A549 (cell line): ENCODE results near the gene EP300. TPM values are rescaled to one million over a fixed set of nuclear protein-coding genes. Genes with fewer than 3 reads are reported as not detected.

ENCODE experiments used
- ATAC-seq, 2 experiments: fragments of 200-7000 bp in 1 of 2; fragments of >200 bp in 1 of 2; cut with Nextera tagmentation in 1 of 2; cut with Tn5 transposase in 1 of 2; 3 replicates each; pipeline versions ENCODE4 v1.8.0 to v1.9.1; 2018 to 2020; ENCODE audit warnings: mild to moderate bottlenecking in 1 of 2, moderate library complexity in 1 of 2
- CTCF ChIA-PET: fragments of 300-600 bp; sonication (Branson Sonifier 250); formaldehyde crosslinking; extraction: SDS; loops from one replicate; lab custom pipeline; 2021; ENCODE audit warnings: antibody characterized with exemption, inconsistent platforms; lab: Yijun Ruan, JAX
- POLR2A ChIA-PET: fragments of 350-600 bp; formaldehyde crosslinking; extraction: SDS; loops from one replicate; lab custom pipeline; 2021; ENCODE audit warnings: antibody characterized with exemption, inconsistent platforms; lab: Yijun Ruan, JAX
- DNase-seq, 2 experiments: peaks; one replicate each; pipeline versions ENCODE4 v3.0.0 to v3.0.0-alpha.2; 2011 to 2016; ENCODE audit warnings: low read depth in 1 of 2, low spot score in 1 of 2
- FAIRE-seq: peaks from 2 replicates; lab custom pipeline; 2011; peaks lifted over from hg19 to GRCh38; lab: Jason Lieb, UNC
- H3K27ac ChIP-seq, 2 experiments: fragments of >200 bp; sonication (Bioruptor Twin); formaldehyde crosslinking; 3 replicates each; pipeline ENCODE4 v1.5.1; 2016 to 2017
- H3K4me1 ChIP-seq: fragments of >200 bp; sonication (Bioruptor Twin); formaldehyde crosslinking; 3 replicates; pipeline ENCODE4 v1.6.1; 2016
- H3K4me2 ChIP-seq: fragments of >200 bp; sonication (Bioruptor Twin); formaldehyde crosslinking; 3 replicates; pipeline ENCODE4 v1.6.1; 2016
- H3K4me3 ChIP-seq: fragments of >200 bp; sonication (Bioruptor Twin); formaldehyde crosslinking; 3 replicates; pipeline ENCODE4 v1.5.1; 2016
- H3K9me3 ChIP-seq: fragments of >200 bp; sonication (Bioruptor Twin); formaldehyde crosslinking; 3 replicates; pipeline ENCODE4 v1.6.1; 2016
- ATOH8 ChIP-seq: fragments of 250-450 bp; sonication (Bioruptor Pico); IDR thresholded peaks from 2 replicates; pipeline ENCODE4 v1.5.0; 2020; ENCODE audit warnings: low read depth, mild to moderate bottlenecking, moderate library complexity
- CBX8 ChIP-seq: fragments of 200-600 bp; sonication (generic); IDR thresholded peaks from 2 replicates; pipeline ENCODE4 v1.6.1; 2016
- CHD4 ChIP-seq: fragments of 200-600 bp; sonication (generic); IDR thresholded peaks from 2 replicates; pipeline ENCODE4 v1.6.1; 2016; ENCODE audit warnings: antibody characterized with exemption, mild to moderate bottlenecking, borderline replicate concordance
- HEYL ChIP-seq: fragments of 250-450 bp; sonication (Bioruptor Pico); IDR thresholded peaks from 2 replicates; pipeline ENCODE4 v1.8.0; 2021; ENCODE audit warnings: mild to moderate bottlenecking, moderate library complexity
- HMGXB4 ChIP-seq: fragments of 250-450 bp; sonication (Bioruptor Pico); IDR thresholded peaks from 2 replicates; pipeline ENCODE4 v1.5.0; 2021; ENCODE audit warnings: mild to moderate bottlenecking, moderate library complexity, borderline replicate concordance
- HOXA7 ChIP-seq: fragments of 250-450 bp; sonication (Bioruptor Pico); IDR thresholded peaks from 2 replicates; pipeline ENCODE4 v1.5.0; 2020; ENCODE audit warnings: mild to moderate bottlenecking, moderate library complexity
- HOXB13 ChIP-seq: fragments of 250-450 bp; sonication (Bioruptor Pico); IDR thresholded peaks from 2 replicates; pipeline ENCODE4 v1.5.0; 2020; ENCODE audit warnings: low read depth, mild to moderate bottlenecking, moderate library complexity
- JUNB ChIP-seq: fragments of >200 bp; sonication (Bioruptor Twin); formaldehyde crosslinking; IDR thresholded peaks from 2 replicates; pipeline ENCODE4 v1.6.1; 2016
- KDM1A ChIP-seq: fragments of 200-600 bp; sonication (generic); IDR thresholded peaks from 2 replicates; pipeline ENCODE4 v1.6.1; 2016; ENCODE audit warnings: low read depth, mild to moderate bottlenecking
- KDM5A ChIP-seq: fragments of 200-600 bp; sonication (generic); IDR thresholded peaks from 2 replicates; pipeline ENCODE4 v1.6.1; 2016; ENCODE audit warnings: antibody characterized with exemption, mild to moderate bottlenecking
- NPAS2 ChIP-seq: fragments of 250-450 bp; sonication (Bioruptor Pico); IDR thresholded peaks from 2 replicates; pipeline ENCODE4 v1.8.0; 2022; ENCODE audit warnings: mild to moderate bottlenecking, moderate library complexity, borderline replicate concordance
- NR3C1 ChIP-seq: fragments of >200 bp; sonication (Bioruptor Twin); formaldehyde crosslinking; IDR thresholded peaks from 3 replicates; pipeline ENCODE4 v1.6.1; 2017
- PBX3 ChIP-seq: IDR thresholded peaks from 2 replicates; pipeline ENCODE4 v1.6.1; 2012
- POLR2A ChIP-seq: IDR thresholded peaks from 2 replicates; pipeline ENCODE4 v1.6.1; 2012; ENCODE audit warnings: mild to moderate bottlenecking, low read length
- POLR2AphosphoS2 ChIP-seq: conservative IDR thresholded peaks from 2 replicates; pipeline ENCODE4 v1.6.1; 2012; ENCODE audit warnings: low read length, improper control_type of control experiment, inconsistent platforms
- WGBS: methylation state at CpG from one replicate; pipeline ENCODE4 v1.1.6; 2017; ENCODE audit errors: missing lambda C conversion rate; 5-methylcytosine and 5-hydroxymethylcytosine counted together
- polyA plus RNA-seq, 4 experiments: library from polyadenylated mRNA; depleted of rRNA in 3 of 4; stranded (reverse); fragments of >200 nt; fragmentation: RNase III in 1 of 4; extraction: RNeasy Plus Mini Kit Qiagen cat#74134 plus additional on column Dnase treatment in 1 of 4; gene quantifications; 2 replicates in 3 of 4; 3 replicates in 1 of 4; pipeline ENCODE4 v1.2.3, GENCODE V29; 2011 to 2017
- TF ChIP-seq, protein P1 (sequence below): IDR thresholded peaks from 2 replicates; pipeline ENCODE4 v1.6.1; 2012
- TF ChIP-seq, protein P2 (sequence below): fragments of >200 bp; sonication (Bioruptor Twin); formaldehyde crosslinking; IDR thresholded peaks from 3 replicates; pipeline ENCODE4 v1.5.1; 2016
- TF ChIP-seq, protein P3 (sequence below): IDR thresholded peaks from 2 replicates; pipeline ENCODE4 v1.6.1; 2012; ENCODE audit warnings: low read depth, borderline replicate concordance
- TF ChIP-seq, protein P4 (sequence below): fragments of 200-600 bp; sonication (generic); IDR thresholded peaks from 2 replicates; pipeline ENCODE4 v1.6.1; 2016; ENCODE audit warnings: antibody characterized with exemption, mild to moderate bottlenecking, moderate library complexity

EP300 gene
- polyA plus RNA-seq, 2 of the 4 experiments (the other 2 are of a cell fraction), result 15.5 to 18.2 TPM

DNA sequence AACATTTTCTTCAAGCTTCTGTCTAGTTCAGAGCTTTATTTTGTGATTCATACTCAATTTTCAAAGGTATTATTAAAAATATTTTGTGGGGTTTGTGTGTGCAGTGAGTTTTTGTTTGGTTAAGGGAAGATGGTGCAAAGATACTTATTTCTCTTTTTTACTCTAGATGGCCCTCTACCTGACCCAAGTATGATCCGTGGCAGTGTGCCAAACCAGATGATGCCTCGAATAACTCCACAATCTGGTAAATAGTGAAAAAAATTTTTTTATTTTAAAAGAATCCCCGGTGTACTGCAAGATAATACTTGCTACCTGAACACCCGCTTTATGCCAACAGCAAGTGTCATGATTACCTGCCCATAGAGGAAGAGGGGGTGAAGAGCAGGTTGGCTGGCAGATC is 54.2 kb downstream of the EP300 start (continued):
- no peak for TF ChIP-seq HOXB13
- no peak for TF ChIP-seq CHD4

- ChIA-PET CTCF (interaction anchor here (0.7 kb wide), 1 partner anchor 348 kb away, joined by 3 read pairs; no protein-coding TSS in a partner anchor), POLR2A (no interaction called here)
Observed at GRCh38 chr22:41147722-41148121, 55.3 kb downstream of the EP300 start.

DNA sequence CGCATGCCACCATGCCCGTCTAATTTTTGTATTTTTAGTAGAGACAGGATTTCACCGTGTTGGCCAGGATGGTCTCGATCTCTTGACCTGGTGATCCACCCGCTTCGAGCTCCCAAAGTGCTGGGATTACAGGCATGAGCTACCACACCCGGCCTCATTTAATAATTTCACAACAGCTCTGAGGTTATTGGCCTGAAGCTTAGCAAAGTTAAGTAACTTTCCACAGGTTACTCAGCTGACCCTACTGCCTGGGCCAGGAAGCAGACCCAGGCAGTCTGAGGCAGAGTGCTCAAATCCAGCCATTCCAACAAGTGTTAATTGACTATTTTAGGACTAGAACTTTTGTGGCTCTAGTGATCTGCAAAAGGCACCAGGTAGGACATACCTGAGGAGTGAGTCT is 60.5 kb downstream of the EP300 start:
- H3K9me3 ChIP-seq, result no peaks in the 10 kb centered on the region
- H3K27ac ChIP-seq, result no peak overlapping the region
- WGBS, result 84% methylated on average over 7 of the region's 7 CpGs
- no peaks in the 10 kb centered on the region for H3K4me1 ChIP-seq
- H3K4me3 ChIP-seq, result no peak overlapping the region
- DNase-seq (no peak), ATAC-seq (no peak), FAIRE-seq (no peak)
- POLR2A ChIA-PET, result no interaction called here
- H3K4me2 ChIP-seq, result no peak overlapping the region
- CTCF ChIA-PET, result no interaction called here
- TF ChIP-seq, protein P1, sequence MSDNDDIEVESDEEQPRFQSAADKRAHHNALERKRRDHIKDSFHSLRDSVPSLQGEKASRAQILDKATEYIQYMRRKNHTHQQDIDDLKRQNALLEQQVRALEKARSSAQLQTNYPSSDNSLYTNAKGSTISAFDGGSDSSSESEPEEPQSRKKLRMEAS, result no peak
- TF ChIP-seq POLR2AphosphoS2, result no peak
- no peak for TF ChIP-seq HOXB13
- TF ChIP-seq KDM1A, result no peak
- TF ChIP-seq, protein P2, sequence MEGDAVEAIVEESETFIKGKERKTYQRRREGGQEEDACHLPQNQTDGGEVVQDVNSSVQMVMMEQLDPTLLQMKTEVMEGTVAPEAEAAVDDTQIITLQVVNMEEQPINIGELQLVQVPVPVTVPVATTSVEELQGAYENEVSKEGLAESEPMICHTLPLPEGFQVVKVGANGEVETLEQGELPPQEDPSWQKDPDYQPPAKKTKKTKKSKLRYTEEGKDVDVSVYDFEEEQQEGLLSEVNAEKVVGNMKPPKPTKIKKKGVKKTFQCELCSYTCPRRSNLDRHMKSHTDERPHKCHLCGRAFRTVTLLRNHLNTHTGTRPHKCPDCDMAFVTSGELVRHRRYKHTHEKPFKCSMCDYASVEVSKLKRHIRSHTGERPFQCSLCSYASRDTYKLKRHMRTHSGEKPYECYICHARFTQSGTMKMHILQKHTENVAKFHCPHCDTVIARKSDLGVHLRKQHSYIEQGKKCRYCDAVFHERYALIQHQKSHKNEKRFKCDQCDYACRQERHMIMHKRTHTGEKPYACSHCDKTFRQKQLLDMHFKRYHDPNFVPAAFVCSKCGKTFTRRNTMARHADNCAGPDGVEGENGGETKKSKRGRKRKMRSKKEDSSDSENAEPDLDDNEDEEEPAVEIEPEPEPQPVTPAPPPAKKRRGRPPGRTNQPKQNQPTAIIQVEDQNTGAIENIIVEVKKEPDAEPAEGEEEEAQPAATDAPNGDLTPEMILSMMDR, result no peak
- no peak for TF ChIP-seq JUNB
- TF ChIP-seq, protein P3, sequence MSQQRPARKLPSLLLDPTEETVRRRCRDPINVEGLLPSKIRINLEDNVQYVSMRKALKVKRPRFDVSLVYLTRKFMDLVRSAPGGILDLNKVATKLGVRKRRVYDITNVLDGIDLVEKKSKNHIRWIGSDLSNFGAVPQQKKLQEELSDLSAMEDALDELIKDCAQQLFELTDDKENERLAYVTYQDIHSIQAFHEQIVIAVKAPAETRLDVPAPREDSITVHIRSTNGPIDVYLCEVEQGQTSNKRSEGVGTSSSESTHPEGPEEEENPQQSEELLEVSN, result no peak
- no peak for TF ChIP-seq KDM5A
- no peak for TF ChIP-seq NPAS2

More at GRCh38 chr22:41147722-41148121, 55.3 kb downstream of the EP300 start:
- TF ChIP-seq, protein P4, sequence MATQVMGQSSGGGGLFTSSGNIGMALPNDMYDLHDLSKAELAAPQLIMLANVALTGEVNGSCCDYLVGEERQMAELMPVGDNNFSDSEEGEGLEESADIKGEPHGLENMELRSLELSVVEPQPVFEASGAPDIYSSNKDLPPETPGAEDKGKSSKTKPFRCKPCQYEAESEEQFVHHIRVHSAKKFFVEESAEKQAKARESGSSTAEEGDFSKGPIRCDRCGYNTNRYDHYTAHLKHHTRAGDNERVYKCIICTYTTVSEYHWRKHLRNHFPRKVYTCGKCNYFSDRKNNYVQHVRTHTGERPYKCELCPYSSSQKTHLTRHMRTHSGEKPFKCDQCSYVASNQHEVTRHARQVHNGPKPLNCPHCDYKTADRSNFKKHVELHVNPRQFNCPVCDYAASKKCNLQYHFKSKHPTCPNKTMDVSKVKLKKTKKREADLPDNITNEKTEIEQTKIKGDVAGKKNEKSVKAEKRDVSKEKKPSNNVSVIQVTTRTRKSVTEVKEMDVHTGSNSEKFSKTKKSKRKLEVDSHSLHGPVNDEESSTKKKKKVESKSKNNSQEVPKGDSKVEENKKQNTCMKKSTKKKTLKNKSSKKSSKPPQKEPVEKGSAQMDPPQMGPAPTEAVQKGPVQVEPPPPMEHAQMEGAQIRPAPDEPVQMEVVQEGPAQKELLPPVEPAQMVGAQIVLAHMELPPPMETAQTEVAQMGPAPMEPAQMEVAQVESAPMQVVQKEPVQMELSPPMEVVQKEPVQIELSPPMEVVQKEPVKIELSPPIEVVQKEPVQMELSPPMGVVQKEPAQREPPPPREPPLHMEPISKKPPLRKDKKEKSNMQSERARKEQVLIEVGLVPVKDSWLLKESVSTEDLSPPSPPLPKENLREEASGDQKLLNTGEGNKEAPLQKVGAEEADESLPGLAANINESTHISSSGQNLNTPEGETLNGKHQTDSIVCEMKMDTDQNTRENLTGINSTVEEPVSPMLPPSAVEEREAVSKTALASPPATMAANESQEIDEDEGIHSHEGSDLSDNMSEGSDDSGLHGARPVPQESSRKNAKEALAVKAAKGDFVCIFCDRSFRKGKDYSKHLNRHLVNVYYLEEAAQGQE, result peak; percentile 75; the same call in 1 of the 2 replicates
- no peak for TF ChIP-seq HEYL (CRISPR knock-in tag)
- TF ChIP-seq, protein P3, result no peak
- DNase-seq, result no peak
- Histone ChIP-seq H3K9me3 (no peaks in the 10 kb centered on the region), H3K27ac (no peak overlapping the region), H3K4me3 (no peak overlapping the region), H3K4me1 (no peaks in the 10 kb centered on the region), H3K4me2 (no peak overlapping the region)
- 88% methylated on average over 5 of the region's 5 CpGs for WGBS
- no peak for FAIRE-seq
- no peak for ATAC-seq

DNA sequence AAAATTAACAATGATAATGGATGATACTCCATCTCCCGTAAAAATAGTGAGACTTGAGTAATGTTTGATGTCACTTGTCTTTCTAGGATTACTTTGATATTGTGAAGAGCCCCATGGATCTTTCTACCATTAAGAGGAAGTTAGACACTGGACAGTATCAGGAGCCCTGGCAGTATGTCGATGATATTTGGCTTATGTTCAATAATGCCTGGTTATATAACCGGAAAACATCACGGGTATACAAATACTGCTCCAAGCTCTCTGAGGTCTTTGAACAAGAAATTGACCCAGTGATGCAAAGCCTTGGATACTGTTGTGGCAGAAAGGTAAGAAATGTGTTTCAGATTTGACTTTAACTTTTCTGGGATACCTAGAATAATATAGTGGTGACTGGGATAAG is 64.7 kb downstream of the EP300 start:
- Histone ChIP-seq H3K27ac (no peak overlapping the region), H3K4me2 (no peak overlapping the region), H3K9me3 (no peaks in the 10 kb centered on the region), H3K4me3 (no peak overlapping the region), H3K4me1 (no peaks in the 10 kb centered on the region)
- no peak for FAIRE-seq
- WGBS, result 91% methylated on average over 4 of the region's 4 CpGs
- DNase-seq, result no peak
- ChIA-PET POLR2A (no interaction called here), CTCF (no interaction called here)
- ATAC-seq, result no peak
- no peak for TF ChIP-seq POLR2A
- no peak for TF ChIP-seq CBX8
- no peak for TF ChIP-seq POLR2AphosphoS2
- TF ChIP-seq NPAS2, result no peak
- TF ChIP-seq, protein P3, result no peak
- TF ChIP-seq ATOH8 (CRISPR knock-in tag), result no peak
- no peak for TF ChIP-seq NR3C1
- TF ChIP-seq HMGXB4 (CRISPR knock-in tag), result no peak
- no peak for TF ChIP-seq PBX3
- TF ChIP-seq HOXA7 (CRISPR knock-in tag), result no peak
